HAP-1 (cell line): ENCODE data around the gene FBLN1.

Source experiments
- DNase-seq, 2 experiments: peaks; one replicate each; pipeline ENCODE4 v3.0.0-alpha.2; 2016 to 2020; ENCODE audit warnings: low spot score in 2 of 2
- H3K27me3 ChIP-seq: fragments of 250-450 bp; sonication (Bioruptor Pico); 2 replicates; pipeline ENCODE4 v1.5.1; 2020; ENCODE audit warnings: low read depth, mild to moderate bottlenecking, moderate library complexity
- H3K36me3 ChIP-seq: fragments of 250-450 bp; sonication (Bioruptor Pico); replicated peaks from 2 replicates; pipeline ENCODE4 v1.5.1; 2020; ENCODE audit warnings: mild to moderate bottlenecking
- H3K4me1 ChIP-seq: fragments of 250-450 bp; sonication (Bioruptor Pico); 2 replicates; pipeline ENCODE4 v1.5.1; 2020; ENCODE audit warnings: mild to moderate bottlenecking
- H3K4me3 ChIP-seq: fragments of 250-450 bp; sonication (Bioruptor Pico); 2 replicates; pipeline ENCODE4 v1.5.1; 2020; ENCODE audit warnings: mild to moderate bottlenecking, moderate library complexity
- H3K9me3 ChIP-seq: fragments of 250-450 bp; sonication (Bioruptor Pico); 2 replicates; pipeline ENCODE4 v1.5.1; 2020; ENCODE audit warnings: mild to moderate bottlenecking, moderate library complexity
- in situ Hi-C: fragments of 300-500 bp; cut with MboI; formaldehyde crosslinking; loops from 3 replicates; pipeline ENCODE4 v1.14.3; 2020; ENCODE audit warnings: low sequenced_read_pairs, inconsistent platforms, mixed read lengths

FBLN1 gene

GRCh38 chr22:45630436-45630835, 127.8 kb downstream of the FBLN1 start:
- H3K36me3 ChIP-seq: no peaks in the 10 kb centered on the region
- DNase-seq: no peak
- no peaks in the 10 kb centered on the region for H3K9me3 ChIP-seq
- no peaks in the 10 kb centered on the region; the same call in 1 of the 2 replicates for H3K27me3 ChIP-seq
- H3K4me3 ChIP-seq: no peak overlapping the region
- in situ Hi-C loops: no loop called here
- peaks cover 6% of the 10 kb centered on the region; the same call in 1 of the 2 replicates for H3K4me1 ChIP-seq

- H3K27me3 ChIP-seq: no peaks in the 10 kb centered on the region; the same call in 1 of the 2 replicates
- peaks cover 6% of the 10 kb centered on the region; the same call in 1 of the 2 replicates for H3K4me1 ChIP-seq
- no peak for DNase-seq
- no peak overlapping the region for H3K4me3 ChIP-seq
- in situ Hi-C loops: no loop called here
- no peaks in the 10 kb centered on the region for H3K9me3 ChIP-seq
- no peaks in the 10 kb centered on the region for H3K36me3 ChIP-seq
These were observed 128.6 kb downstream of the FBLN1 start for GRCh38 chr22:45631140-45631840.

GRCh38 chr22:45631841-45632238, 129.2 kb downstream of the FBLN1 start:
- no peak for DNase-seq
- Histone ChIP-seq H3K27me3 (no peaks in the 10 kb centered on the region; the same call in 1 of the 2 replicates), H3K36me3 (no peaks in the 10 kb centered on the region), H3K9me3 (no peaks in the 10 kb centered on the region), H3K4me3 (no peak overlapping the region), H3K4me1 (peaks cover 6% of the 10 kb centered on the region; the same call in 1 of the 2 replicates)
- in situ Hi-C loops: no loop called here

GRCh38 chr22:45632791-45633515, 130.3 kb downstream of the FBLN1 start:
- Histone ChIP-seq H3K9me3 (no peaks in the 10 kb centered on the region), H3K36me3 (no peaks in the 10 kb centered on the region), H3K4me3 (no peak overlapping the region), H3K27me3 (no peaks in the 10 kb centered on the region; the same call in 1 of the 2 replicates), H3K4me1 (peaks cover 6% of the 10 kb centered on the region; the same call in 1 of the 2 replicates)
- DNase-seq: peak in 1 of 2 experiments; percentile 26
- in situ Hi-C loops: no loop called here

DNA sequence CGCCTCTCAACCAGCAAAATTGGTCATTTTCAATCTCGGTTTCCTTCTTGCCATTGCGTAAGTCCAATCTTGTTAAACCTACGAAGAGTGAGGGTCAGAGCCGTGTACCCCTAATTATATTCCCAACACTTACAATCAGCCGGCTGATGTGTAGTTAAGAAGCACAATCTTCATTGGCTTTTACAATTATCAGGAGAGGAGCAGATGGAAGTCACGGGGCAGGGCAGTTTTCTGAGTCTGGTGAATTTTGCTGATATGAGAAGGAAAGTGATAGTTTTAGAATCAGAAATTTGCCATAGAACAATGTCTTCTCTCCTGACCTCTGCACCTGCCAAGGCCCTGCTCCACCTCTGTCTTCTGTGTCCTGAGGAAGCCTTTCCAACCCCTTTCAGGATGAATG, 134.0 kb downstream of the FBLN1 start:
- Histone ChIP-seq H3K9me3 (no peaks in the 10 kb centered on the region), H3K27me3 (no peaks in the 10 kb centered on the region; the same call in 1 of the 2 replicates), H3K36me3 (no peaks in the 10 kb centered on the region), H3K4me3 (no peak overlapping the region), H3K4me1 (0 out of 2 replicates have a peak, but pooled peaks cover 4% of the 10 kb centered on the region)
- no peak for DNase-seq
- in situ Hi-C loops: no loop called here

- in situ Hi-C loops: no loop called here
These were observed 135.5 kb downstream of the FBLN1 start for GRCh38 chr22:45638197-45638596.

GRCh38 chr22:45638834-45639746, 136.4 kb downstream of the FBLN1 start:
- Histone ChIP-seq H3K4me1 (peaks cover 18% of the 10 kb centered on the region), H3K36me3 (no peaks in the 10 kb centered on the region), H3K9me3 (no peaks in the 10 kb centered on the region), H3K4me3 (no peak overlapping the region), H3K27me3 (no peaks in the 10 kb centered on the region)
- DNase-seq: no peak
- in situ Hi-C loops: no loop called here

More at GRCh38 chr22:45638197-45638596, 135.5 kb downstream of the FBLN1 start:
- no peak for DNase-seq
- H3K4me3 ChIP-seq: no peak overlapping the region
- H3K36me3 ChIP-seq: no peaks in the 10 kb centered on the region
- no peaks in the 10 kb centered on the region for H3K27me3 ChIP-seq
- H3K9me3 ChIP-seq: no peaks in the 10 kb centered on the region
- H3K4me1 ChIP-seq: peaks cover 12% of the 10 kb centered on the region

DNA sequence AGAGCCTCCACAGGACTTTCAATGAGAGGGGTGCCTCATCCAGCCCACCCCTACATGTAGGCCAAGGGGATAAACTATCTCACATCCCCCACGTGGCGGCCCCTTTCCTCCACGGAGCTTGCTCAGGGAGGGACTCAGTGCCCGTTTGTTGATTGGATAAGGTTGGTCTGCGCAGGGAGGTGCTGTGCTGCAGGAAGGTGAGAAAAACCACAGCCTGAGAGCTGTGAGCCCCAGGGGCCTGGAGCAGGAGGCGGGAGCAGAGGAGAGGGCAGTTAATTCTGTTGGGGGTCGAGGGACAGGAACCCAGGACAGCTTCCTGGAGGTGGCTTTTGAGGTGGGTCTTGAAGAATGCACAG, 137.0 kb downstream of the FBLN1 start:
- no peak for DNase-seq
- Histone ChIP-seq H3K4me3 (no peak overlapping the region), H3K9me3 (no peaks in the 10 kb centered on the region), H3K27me3 (no peaks in the 10 kb centered on the region), H3K36me3 (no peaks in the 10 kb centered on the region), H3K4me1 (peaks cover 18% of the 10 kb centered on the region)
- in situ Hi-C loops: loop anchor here (5.0 kb wide), 1 partner anchor 328 kb away; no protein-coding TSS in a partner anchor

GRCh38 chr22:45640291-45640940, 137.7 kb downstream of the FBLN1 start:
- H3K36me3 ChIP-seq: no peaks in the 10 kb centered on the region
- in situ Hi-C loops: loop anchor here (5.0 kb wide), 1 partner anchor 327 kb away; no protein-coding TSS in a partner anchor
- no peaks in the 10 kb centered on the region for H3K27me3 ChIP-seq
- H3K4me3 ChIP-seq: no peak overlapping the region
- no peak for DNase-seq
- H3K4me1 ChIP-seq: peaks cover 18% of the 10 kb centered on the region
- H3K9me3 ChIP-seq: no peaks in the 10 kb centered on the region

GRCh38 chr22:45640941-45641621, 138.4 kb downstream of the FBLN1 start:
- H3K36me3 ChIP-seq: no peaks in the 10 kb centered on the region
- H3K4me3 ChIP-seq: no peak overlapping the region
- H3K4me1 ChIP-seq: peaks cover 18% of the 10 kb centered on the region
- in situ Hi-C loops: loop anchor here (5.0 kb wide), 1 partner anchor 326 kb away; no protein-coding TSS in a partner anchor
- no peaks in the 10 kb centered on the region for H3K27me3 ChIP-seq
- no peaks in the 10 kb centered on the region for H3K9me3 ChIP-seq
- no peak for DNase-seq

GRCh38 chr22:45642986-45643385, 140.3 kb downstream of the FBLN1 start:
- in situ Hi-C loops: loop anchor here (5.0 kb wide), 1 partner anchor 324 kb away; no protein-coding TSS in a partner anchor

GRCh38 chr22:45644714-45645113, 142.0 kb downstream of the FBLN1 start:
- H3K36me3 ChIP-seq: no peaks in the 10 kb centered on the region
- in situ Hi-C loops: loop anchor here (5.0 kb wide), 1 partner anchor 323 kb away; no protein-coding TSS in a partner anchor
- H3K9me3 ChIP-seq: no peaks in the 10 kb centered on the region
- H3K4me1 ChIP-seq: peaks cover 18% of the 10 kb centered on the region
- no peaks in the 10 kb centered on the region for H3K27me3 ChIP-seq
- no peak overlapping the region for H3K4me3 ChIP-seq
- DNase-seq: no peak

More at GRCh38 chr22:45642986-45643385, 140.3 kb downstream of the FBLN1 start:
- peak in 1 of 2 experiments; percentile 81 for DNase-seq
- H3K36me3 ChIP-seq: no peaks in the 10 kb centered on the region
- H3K4me3 ChIP-seq: no peak overlapping the region
- H3K27me3 ChIP-seq: no peaks in the 10 kb centered on the region
- no peaks in the 10 kb centered on the region for H3K9me3 ChIP-seq
- H3K4me1 ChIP-seq: peaks cover 18% of the 10 kb centered on the region
